Coronary artery (tissue), 2 donors: ENCODE measurements around the gene NNT.
"Not testable (repeated sequence)": the region's sequence is repeated elsewhere in the genome, so short reads cannot be mapped to it uniquely, and the experiment has no call there.

Experiments used
- DNase-seq: peaks from one replicate; pipeline ENCODE4 v3.0.0-alpha.2; 2017; ENCODE audit warnings: low spot score
- H3K27ac ChIP-seq, 2 donors: fragments of 200-600 bp; sonication (generic); one replicate each; pipeline ENCODE4 v1.5.1; 2016 to 2019
- H3K4me3 ChIP-seq: fragments of 200-600 bp; sonication (generic); 2 replicates; pipeline ENCODE4 v1.5.1; 2016; ENCODE audit warnings: mild to moderate bottlenecking, moderate library complexity
- TF ChIP-seq, protein P1 (sequence below): fragments of 200-600 bp; sonication (generic); IDR thresholded peaks from one replicate; pipeline ENCODE4 v1.5.1; 2019; ENCODE audit warnings: antibody characterized with exemption

Gene NNT

GRCh38 chr5:43602461-43603343 lies at the start of gene NNT:
NNT (plus strand) TSS chr5:43603180; CDS start chr5:43609196, 6,016 bp downstream.
- TF ChIP-seq, protein P1, sequence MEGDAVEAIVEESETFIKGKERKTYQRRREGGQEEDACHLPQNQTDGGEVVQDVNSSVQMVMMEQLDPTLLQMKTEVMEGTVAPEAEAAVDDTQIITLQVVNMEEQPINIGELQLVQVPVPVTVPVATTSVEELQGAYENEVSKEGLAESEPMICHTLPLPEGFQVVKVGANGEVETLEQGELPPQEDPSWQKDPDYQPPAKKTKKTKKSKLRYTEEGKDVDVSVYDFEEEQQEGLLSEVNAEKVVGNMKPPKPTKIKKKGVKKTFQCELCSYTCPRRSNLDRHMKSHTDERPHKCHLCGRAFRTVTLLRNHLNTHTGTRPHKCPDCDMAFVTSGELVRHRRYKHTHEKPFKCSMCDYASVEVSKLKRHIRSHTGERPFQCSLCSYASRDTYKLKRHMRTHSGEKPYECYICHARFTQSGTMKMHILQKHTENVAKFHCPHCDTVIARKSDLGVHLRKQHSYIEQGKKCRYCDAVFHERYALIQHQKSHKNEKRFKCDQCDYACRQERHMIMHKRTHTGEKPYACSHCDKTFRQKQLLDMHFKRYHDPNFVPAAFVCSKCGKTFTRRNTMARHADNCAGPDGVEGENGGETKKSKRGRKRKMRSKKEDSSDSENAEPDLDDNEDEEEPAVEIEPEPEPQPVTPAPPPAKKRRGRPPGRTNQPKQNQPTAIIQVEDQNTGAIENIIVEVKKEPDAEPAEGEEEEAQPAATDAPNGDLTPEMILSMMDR: no peak
- peak; percentile 79 for DNase-seq
- Histone ChIP-seq H3K4me3 (peak within 1 kb of the TSS; percentile 83), H3K27ac (peak within 1 kb of the TSS; percentile 90)

GRCh38 chr5:43553381-43553780 lies 49.6 kb upstream of the NNT start:
- no peak for DNase-seq
- no peak overlapping the region for H3K27ac ChIP-seq
- H3K4me3 ChIP-seq: no peak overlapping the region
- TF ChIP-seq, protein P1: no peak

- TF ChIP-seq, protein P1: no peak
- no peak for DNase-seq
These were observed 48.5 kb upstream of the NNT start for GRCh38 chr5:43554497-43554896.

GRCh38 chr5:43555895-43556606 lies 46.9 kb upstream of the NNT start:
- TF ChIP-seq, protein P1: no peak
- peak; percentile 74 for DNase-seq
- Histone ChIP-seq H3K27ac (peak overlapping the region; percentile 89 to 98), H3K4me3 (peak overlapping the region; percentile 94)

More at GRCh38 chr5:43554497-43554896, 48.5 kb upstream of the NNT start:
- Histone ChIP-seq H3K27ac (no peak overlapping the region), H3K4me3 (no peak overlapping the region)

GRCh38 chr5:43556607-43556856 lies 46.4 kb upstream of the NNT start:
- peak overlapping the region; percentile 89 to 98 for H3K27ac ChIP-seq
- not testable (repeated sequence) for DNase-seq
- H3K4me3 ChIP-seq: peak overlapping the region; percentile 94

GRCh38 chr5:43556857-43557542 lies 46.0 kb upstream of the NNT start, which contains the start of gene PAIP1:
PAIP1 (minus strand) TSS chr5:43557077; CDS start chr5:43556846, 231 bp downstream.
- peak within 1 kb of the TSS; percentile 89 to 98 for H3K27ac ChIP-seq
- peak; percentile 87 for DNase-seq
- peak within 1 kb of the TSS; percentile 94 for H3K4me3 ChIP-seq
- TF ChIP-seq, protein P1: peak; percentile 56

- no peak overlapping the region for H3K27ac ChIP-seq
- H3K4me3 ChIP-seq: no peak overlapping the region
- TF ChIP-seq, protein P1: no peak
- no peak for DNase-seq
These were observed 42.9 kb upstream of the NNT start for GRCh38 chr5:43560128-43560527.
